Measurements from ENCODE around the gene FTO. TPM values are rescaled to one million over a fixed set of nuclear protein-coding genes. Genes with fewer than 3 reads are reported as not detected.
A peak's percentile ranks its signal among the peaks of the same experiment; 100 is the strongest.

The FTO gene
- total and polyA plus RNA-seq, 2 of the 13 experiments (the other 11 are each of a cell fraction or from before 2014, with no cell fraction given), result 41.6 to 55.8 TPM

DNA sequence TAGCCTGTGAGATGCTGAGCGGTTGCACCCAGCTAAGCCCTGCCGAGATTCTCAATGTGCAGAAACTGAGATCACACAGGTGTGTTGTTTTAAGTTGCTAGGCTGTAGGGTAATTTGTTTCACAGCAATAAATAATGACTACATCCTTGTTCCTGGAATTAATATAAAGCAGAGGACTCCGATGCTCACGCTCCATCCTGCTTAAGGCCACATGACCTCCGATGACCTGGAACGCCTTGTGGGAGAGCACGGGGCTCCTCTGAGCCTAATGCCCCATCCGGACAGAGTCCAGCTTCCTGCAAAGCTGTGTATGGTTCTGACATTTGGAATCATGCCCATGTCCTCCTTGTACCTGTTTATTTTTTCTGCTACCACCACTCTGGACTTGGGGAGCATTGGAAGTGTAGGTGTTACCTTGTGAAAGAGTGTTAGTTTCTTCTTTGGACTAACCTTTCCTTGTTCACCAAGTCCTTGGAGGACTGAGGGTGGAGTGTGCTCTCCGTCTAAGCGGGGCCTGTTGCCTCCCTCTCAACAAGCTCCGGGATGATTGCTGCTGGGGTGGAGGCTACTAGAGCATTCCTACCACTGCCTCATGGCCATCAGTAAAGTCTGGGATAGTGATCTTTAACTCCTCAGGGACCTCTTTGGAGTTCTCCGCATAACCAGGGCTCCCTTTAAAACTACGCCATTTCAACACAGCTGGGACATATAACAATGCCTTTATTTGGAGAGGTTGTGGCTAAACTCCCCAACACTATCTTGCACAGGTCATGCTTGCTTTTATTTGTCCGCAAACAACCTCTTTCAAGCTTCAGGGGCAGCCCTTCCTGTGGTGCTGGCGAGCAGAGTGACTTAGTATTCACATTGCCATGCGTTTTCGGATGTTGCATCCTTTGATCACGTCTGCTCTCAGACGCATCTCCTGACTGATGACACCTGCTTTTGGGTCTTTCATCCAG is 457.3 kb downstream of the FTO start (continued):
- TF ChIP-seq MIER3 (CRISPR knock-in tag; IDR thresholded peaks at IDR 0.05; ENCODE audit: borderline replicate concordance) (peak; percentile 60; the same call in 1 of the 2 replicates), RNF2 (conservative IDR thresholded peaks at IDR 0.05; ENCODE audit: low read depth) (no peak), PRMT3 (CRISPR knock-in tag; IDR thresholded peaks at IDR 0.05; ENCODE audit: borderline replicate concordance, low read depth) (no peak), FIP1L1 (IDR thresholded peaks at IDR 0.05; ENCODE audit: borderline replicate concordance, insufficient read depth, low read depth, low read length) (no peak), ZNF883 (CRISPR knock-in tag; IDR thresholded peaks at IDR 0.05; ENCODE audit: not compliant biosample characterization) (no peak), TBX2 (CRISPR knock-in tag; IDR thresholded peaks at IDR 0.05; ENCODE audit: borderline replicate concordance) (peak; percentile 57; the same call in 1 of the 2 replicates), ZNF614 (CRISPR knock-in tag; IDR thresholded peaks at IDR 0.05; ENCODE audit: borderline replicate concordance) (peak; percentile 58; the same call in 1 of the 2 replicates), ZMAT3 (CRISPR knock-in tag; conservative IDR thresholded peaks at IDR 0.05) (no peak), CAMTA2 (CRISPR knock-in tag; IDR thresholded peaks at IDR 0.05; ENCODE audit: borderline replicate concordance) (no peak), ZNF629 (CRISPR knock-in tag; conservative IDR thresholded peaks at IDR 0.05) (0 out of 2 replicates have a peak, but pooled peaks have one; percentile 13), KMT2A (CRISPR knock-in tag; IDR thresholded peaks at IDR 0.05) (peak; percentile 60; the same call in 1 of the 2 replicates), ZNF496 (CRISPR knock-in tag; IDR thresholded peaks at IDR 0.05; ENCODE audit: insufficient replicate concordance) (no peak)
- TF ChIP-seq, protein P1, sequence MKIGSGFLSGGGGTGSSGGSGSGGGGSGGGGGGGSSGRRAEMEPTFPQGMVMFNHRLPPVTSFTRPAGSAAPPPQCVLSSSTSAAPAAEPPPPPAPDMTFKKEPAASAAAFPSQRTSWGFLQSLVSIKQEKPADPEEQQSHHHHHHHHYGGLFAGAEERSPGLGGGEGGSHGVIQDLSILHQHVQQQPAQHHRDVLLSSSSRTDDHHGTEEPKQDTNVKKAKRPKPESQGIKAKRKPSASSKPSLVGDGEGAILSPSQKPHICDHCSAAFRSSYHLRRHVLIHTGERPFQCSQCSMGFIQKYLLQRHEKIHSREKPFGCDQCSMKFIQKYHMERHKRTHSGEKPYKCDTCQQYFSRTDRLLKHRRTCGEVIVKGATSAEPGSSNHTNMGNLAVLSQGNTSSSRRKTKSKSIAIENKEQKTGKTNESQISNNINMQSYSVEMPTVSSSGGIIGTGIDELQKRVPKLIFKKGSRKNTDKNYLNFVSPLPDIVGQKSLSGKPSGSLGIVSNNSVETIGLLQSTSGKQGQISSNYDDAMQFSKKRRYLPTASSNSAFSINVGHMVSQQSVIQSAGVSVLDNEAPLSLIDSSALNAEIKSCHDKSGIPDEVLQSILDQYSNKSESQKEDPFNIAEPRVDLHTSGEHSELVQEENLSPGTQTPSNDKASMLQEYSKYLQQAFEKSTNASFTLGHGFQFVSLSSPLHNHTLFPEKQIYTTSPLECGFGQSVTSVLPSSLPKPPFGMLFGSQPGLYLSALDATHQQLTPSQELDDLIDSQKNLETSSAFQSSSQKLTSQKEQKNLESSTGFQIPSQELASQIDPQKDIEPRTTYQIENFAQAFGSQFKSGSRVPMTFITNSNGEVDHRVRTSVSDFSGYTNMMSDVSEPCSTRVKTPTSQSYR (CRISPR knock-in tag; IDR thresholded peaks at IDR 0.05; ENCODE audit: borderline replicate concordance), result peak; percentile 47; the same call in 1 of the 2 replicates
- TF ChIP-seq, protein P2, sequence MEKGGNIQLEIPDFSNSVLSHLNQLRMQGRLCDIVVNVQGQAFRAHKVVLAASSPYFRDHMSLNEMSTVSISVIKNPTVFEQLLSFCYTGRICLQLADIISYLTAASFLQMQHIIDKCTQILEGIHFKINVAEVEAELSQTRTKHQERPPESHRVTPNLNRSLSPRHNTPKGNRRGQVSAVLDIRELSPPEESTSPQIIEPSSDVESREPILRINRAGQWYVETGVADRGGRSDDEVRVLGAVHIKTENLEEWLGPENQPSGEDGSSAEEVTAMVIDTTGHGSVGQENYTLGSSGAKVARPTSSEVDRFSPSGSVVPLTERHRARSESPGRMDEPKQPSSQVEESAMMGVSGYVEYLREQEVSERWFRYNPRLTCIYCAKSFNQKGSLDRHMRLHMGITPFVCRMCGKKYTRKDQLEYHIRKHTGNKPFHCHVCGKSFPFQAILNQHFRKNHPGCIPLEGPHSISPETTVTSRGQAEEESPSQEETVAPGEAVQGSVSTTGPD (CRISPR knock-in tag; IDR thresholded peaks at IDR 0.05), result no peak
- TF ChIP-seq, protein P3, sequence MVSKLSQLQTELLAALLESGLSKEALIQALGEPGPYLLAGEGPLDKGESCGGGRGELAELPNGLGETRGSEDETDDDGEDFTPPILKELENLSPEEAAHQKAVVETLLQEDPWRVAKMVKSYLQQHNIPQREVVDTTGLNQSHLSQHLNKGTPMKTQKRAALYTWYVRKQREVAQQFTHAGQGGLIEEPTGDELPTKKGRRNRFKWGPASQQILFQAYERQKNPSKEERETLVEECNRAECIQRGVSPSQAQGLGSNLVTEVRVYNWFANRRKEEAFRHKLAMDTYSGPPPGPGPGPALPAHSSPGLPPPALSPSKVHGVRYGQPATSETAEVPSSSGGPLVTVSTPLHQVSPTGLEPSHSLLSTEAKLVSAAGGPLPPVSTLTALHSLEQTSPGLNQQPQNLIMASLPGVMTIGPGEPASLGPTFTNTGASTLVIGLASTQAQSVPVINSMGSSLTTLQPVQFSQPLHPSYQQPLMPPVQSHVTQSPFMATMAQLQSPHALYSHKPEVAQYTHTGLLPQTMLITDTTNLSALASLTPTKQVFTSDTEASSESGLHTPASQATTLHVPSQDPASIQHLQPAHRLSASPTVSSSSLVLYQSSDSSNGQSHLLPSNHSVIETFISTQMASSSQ (IDR thresholded peaks at IDR 0.05; ENCODE audit: low read depth), result no peak; the same call in 1 of the 2 replicates
- TF ChIP-seq, protein P3 (CRISPR knock-in tag; IDR thresholded peaks at IDR 0.05; ENCODE audit: borderline replicate concordance), result no peak; the same call in 1 of the 2 replicates
